Activated T-cell treated with anti-CD3 and anti-CD28 coated beads for 4 hours (primary cell): ENCODE data around the gene INPP5A.

ENCODE experiments used
- DNase-seq: peaks from one replicate; pipeline ENCODE4 v3.0.0-alpha.2; 2020

Gene INPP5A

DNA sequence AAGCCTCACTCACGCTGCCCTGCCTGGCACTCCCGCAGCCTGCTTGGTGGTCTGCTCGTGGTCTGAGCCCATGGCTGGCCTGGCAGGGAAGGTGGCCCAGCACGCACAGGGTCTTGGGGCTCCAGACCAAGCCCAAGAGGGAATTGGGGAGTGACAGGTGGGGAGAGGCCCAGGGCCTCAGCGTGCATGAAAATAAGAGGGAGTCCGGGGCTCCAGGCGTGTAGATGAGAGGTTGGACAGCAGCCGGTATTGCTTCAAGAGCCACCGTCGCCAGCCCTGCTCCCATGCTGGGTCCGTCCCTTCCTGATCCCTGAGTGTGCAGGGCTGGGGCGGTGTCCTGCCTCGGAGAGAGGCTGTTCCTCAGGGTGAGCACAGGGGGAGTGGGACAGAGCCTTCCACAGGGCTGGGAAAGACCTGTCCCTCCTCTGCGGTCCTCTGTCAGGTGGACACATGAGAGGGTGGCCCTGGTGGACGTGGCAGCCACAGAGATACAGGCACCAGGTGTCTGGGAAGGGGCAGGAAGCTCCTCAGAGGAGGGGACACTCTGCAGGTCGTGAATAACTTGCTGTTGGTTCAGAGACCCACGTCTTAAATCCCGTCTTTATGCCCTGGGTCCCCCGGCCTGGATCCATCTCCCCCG is 113.1 kb downstream of the INPP5A start:
- no peak for DNase-seq

GRCh38 chr10:132651511-132652029 is 114.0 kb downstream of the INPP5A start:
- DNase-seq = no peak

- DNase-seq = no peak
Measured at GRCh38 chr10:132652446-132652845, 114.9 kb downstream of the INPP5A start.

DNA sequence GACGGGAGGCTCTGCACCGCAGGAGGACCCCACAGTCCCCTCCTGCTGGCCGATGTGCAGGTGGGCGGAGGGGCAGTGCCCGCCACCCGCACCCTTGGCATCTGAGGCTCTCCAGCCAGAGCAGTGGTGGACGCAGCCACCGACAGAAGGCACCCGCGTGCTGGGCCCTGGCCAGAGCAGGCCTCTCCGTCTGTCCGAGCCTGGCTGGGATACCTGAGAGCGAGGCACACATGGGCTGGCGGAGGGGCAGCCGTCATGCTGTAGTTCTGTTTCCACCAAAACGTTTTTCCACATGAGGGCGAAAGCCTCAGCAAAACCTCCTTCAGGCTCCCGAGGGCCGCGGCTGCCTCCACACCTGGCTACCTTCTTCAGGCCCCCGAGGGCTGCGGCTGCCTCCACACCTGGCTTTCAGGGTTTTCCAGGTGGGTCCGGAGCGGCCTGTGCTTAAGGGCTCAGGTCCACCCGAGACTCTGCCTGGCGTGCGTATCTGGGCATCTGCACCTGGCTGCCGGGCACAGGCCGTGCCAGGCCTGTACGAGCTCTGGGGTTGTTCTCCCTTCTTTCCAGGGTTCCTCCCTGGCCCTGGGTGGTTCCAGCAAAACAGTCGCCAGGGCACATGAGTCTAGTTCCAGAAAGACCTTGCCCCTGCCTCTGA is 115.5 kb downstream of the INPP5A start:
- no peak for DNase-seq

- no peak for DNase-seq
Measured at GRCh38 chr10:132653721-132654120, 116.1 kb downstream of the INPP5A start.

GRCh38 chr10:132654121-132654571 is 116.6 kb downstream of the INPP5A start:
- no peak for DNase-seq

- DNase-seq = peak; percentile 21
Measured at GRCh38 chr10:132654708-132655661, 117.4 kb downstream of the INPP5A start.

GRCh38 chr10:132655735-132656134 is 118.1 kb downstream of the INPP5A start:
- DNase-seq = no peak

DNA sequence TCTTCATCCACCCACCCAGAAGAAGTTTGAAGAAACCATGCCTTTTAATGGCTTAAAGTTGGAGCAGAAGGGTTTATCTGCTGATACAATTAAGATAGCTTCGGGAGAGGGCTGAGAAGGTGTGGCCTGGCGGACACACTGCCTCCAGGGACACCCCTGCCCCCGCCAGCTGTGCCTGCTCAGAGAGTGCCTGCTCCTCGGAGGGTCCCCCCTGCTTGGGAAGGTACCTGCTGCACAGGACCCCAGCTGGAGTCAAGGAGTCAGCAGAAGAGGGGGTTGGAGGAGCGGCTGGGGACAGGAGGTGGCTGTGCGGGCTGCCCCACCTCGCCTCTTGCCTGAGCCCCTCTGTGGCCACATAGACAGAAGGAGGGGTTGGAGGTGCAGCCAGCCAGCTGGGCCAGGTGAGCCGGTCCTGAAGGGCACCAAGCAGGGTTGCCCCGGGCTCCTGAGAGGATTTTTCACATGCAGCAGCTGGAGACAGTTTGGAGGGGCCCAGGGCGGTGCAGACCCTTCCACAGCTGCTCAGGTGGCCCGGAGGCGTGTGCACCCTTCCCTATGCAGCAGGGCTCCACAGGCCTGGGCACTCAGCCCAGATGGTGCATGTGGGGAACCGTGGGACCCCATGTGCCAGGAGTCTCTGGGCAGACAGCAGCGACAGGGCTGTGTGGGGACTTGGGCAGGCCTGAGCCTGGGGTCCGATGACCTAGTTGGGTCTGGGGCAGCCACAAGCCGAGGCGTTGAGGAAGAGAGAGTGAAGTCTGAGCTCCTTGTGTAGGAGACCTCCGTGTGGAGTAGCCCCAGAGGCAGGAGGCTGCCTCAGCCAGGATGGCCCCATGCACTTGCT is 118.9 kb downstream of the INPP5A start:
- no peak for DNase-seq

- DNase-seq = no peak
Measured at GRCh38 chr10:132657127-132657706, 119.6 kb downstream of the INPP5A start.

- DNase-seq = no peak
Measured at GRCh38 chr10:132657748-132658147, 120.2 kb downstream of the INPP5A start.

DNA sequence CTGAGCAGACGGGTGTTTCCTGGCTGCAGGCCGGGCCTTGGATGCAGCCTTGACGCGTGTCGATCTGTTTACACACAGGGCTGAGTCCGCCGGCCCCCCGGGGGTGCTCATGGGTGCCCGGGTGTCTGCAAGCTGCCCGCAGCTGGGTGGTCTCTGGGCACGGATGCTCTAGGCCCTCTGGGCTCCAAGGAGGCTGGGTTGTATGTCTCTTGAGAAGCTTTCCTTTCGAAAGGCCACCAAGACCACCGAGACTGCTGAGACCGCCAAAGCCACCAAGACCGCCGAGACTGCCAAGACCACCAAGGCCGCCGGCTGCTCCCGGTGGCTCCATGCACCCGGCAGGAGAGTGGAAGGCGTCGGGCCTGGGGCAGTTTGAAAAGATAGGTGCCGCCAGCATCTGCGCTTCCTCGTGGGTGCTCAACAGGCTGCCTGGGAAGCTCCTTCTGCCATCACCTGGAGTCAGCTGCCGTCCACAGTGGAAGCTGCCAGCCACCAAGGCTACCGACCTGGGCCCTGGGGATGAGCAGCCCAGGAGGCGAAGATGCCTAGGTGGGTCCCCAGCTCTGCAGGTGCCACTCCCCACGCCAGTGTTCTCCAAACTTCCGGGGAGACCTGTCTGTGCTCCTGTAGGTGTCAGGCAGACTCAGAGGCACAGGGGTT is 121.1 kb downstream of the INPP5A start:
- no peak for DNase-seq

DNA sequence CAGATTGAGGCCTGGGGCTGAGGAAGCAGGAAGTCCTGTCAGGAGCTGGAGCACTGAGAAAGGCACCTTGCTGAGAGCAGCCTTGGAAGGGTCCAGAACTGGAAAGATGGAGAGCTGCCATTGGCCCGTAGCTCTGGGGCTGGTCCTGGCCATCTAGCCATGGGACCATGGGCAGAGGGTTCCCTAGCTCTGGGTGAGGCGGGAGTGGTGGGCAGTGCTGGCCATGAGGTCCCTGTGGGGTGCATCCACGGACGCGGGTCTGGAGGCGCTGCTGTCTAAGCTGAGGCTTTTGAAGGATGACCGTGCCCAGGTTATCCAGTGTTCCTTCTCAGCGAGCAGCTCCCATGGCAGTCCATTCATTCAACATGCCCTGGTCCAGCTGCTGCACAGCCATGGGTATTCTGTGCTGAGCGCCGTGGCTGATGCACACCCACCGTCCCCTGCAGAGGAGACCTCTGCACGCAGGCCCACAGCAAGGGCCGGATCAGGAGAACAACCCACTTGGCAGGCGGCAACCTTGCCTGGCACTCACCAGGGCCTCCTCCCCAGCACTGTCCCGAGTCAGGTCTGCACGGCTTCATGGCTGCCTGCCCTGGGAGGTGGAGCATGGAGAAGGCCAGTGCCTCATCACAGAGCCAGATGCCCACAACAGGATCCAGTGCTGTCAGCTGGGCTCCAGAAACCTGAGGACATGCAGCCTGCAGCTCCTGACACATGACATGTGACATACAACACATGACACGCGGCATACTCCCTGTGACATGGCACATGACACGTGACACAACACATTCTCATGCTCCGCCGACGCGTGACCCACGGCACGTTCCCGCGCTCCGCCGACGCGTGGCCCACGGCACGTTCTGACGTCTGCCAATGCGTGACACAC is 121.9 kb downstream of the INPP5A start:
- no peak for DNase-seq

- no peak for DNase-seq
Measured at GRCh38 chr10:132660385-132660784, 122.8 kb downstream of the INPP5A start.

GRCh38 chr10:132662186-132662920 is 124.8 kb downstream of the INPP5A start:
- DNase-seq = no peak

GRCh38 chr10:132663666-132664365 is 126.2 kb downstream of the INPP5A start:
- DNase-seq = no peak

DNA sequence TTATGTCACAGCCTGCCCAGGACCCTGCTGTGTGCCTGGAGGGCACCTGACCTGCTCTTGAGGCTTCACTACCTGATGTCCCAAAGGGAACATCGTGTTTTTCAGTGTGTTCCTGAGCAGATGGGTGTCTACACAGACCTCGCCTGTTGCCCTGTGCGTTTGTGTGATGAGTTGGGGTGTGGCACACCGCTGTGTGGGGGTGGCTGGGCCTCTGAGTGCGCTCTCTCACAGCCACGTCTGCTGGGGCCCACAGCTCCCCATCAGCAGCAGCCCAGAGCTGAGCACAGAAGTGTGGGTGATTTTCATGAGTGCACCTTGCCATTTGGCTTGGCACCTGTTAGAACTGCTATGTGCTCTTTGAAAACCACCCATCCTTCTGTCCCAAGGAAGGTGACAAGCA is 126.8 kb downstream of the INPP5A start:
- DNase-seq = no peak

DNA sequence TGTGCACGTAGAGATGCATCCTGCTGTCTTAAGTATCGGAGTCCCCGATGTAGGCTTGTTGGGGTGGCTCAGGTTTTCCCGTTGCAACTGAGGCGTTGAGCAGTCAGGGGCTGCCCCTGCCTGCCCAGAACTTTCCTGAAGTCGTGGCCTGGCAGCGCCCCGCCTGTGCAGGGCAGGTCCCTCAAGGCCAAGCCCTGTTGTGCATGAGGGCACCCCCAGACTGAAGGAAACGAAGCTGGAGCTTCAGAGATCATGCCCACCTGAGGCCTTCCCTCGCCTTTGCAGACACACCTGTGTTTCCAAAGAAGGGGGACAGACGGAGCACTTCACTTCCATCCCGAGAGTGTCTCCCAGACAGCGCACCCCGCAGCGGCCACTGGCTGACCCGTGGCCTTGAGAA is 127.3 kb downstream of the INPP5A start:
- DNase-seq = no peak
